OCI-LY1 (cell line): ENCODE results near the gene PARVA.

Experiments
- EZH2 ChIP-seq: fragments of 200-600 bp; sonication (generic), shearing (Covaris generic); IDR thresholded peaks from 2 replicates; pipeline ENCODE4 v1.8.0; 2017; ENCODE audit warnings: borderline replicate concordance, mixed run types, mild to moderate bottlenecking, antibody characterized with exemption, low read length, moderate library complexity, mixed read lengths
- TF ChIP-seq, protein P1 (sequence below): fragments of 200-600 bp; sonication (generic), shearing (Covaris generic); IDR thresholded peaks from 2 replicates; pipeline ENCODE4 v1.5.1; 2017; ENCODE audit warnings: mild to moderate bottlenecking, antibody characterized with exemption, low read length, moderate library complexity, mixed read lengths

DNA sequence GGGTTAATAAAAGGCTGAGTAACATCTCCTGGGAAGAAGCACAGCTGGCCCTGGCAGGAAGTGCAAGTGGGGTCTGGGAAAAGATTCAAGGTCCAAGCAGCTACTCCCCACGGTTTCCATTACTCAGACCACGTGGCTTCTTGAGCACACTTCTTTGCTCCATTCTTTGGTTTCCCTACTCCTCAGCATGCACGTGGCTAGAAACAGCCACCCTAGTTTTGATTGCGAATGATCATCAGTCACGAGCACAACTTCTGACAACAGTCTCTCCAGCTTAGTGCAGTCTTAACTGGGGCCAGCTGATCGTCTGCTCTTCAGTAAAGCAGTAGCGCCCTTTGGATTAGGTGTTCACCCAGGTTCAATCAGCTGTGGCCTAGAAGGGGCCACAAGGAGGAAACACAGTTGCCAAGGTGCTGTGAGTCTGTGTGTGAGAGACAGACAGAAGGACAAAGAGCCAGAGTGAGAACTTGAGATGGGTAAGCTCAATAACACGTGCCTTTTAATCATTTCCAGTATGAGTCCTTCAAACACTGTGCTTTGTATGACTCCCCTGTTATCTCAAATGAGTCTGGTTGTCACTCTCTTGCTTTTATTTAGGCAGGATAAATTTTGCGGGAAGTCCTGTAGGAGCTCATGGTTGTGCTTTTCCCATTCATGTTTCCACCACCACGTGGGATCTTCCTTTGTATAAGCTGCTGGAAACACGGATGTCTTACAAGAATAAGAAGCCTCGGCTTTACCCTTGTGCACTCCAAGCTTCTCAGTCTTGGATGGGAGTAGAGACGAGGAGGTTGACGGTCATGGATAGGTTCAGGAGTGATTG, 901 bp upstream of the PARVA start:
- TF ChIP-seq, protein P1, sequence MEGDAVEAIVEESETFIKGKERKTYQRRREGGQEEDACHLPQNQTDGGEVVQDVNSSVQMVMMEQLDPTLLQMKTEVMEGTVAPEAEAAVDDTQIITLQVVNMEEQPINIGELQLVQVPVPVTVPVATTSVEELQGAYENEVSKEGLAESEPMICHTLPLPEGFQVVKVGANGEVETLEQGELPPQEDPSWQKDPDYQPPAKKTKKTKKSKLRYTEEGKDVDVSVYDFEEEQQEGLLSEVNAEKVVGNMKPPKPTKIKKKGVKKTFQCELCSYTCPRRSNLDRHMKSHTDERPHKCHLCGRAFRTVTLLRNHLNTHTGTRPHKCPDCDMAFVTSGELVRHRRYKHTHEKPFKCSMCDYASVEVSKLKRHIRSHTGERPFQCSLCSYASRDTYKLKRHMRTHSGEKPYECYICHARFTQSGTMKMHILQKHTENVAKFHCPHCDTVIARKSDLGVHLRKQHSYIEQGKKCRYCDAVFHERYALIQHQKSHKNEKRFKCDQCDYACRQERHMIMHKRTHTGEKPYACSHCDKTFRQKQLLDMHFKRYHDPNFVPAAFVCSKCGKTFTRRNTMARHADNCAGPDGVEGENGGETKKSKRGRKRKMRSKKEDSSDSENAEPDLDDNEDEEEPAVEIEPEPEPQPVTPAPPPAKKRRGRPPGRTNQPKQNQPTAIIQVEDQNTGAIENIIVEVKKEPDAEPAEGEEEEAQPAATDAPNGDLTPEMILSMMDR: no peak
- TF ChIP-seq EZH2: no peak
